Small intestine (tissue), 16 donors: ENCODE results near the gene GPM6B. TPM values are rescaled to one million over a fixed set of nuclear protein-coding genes. Genes with fewer than 3 reads are reported as not detected.

Experiments
- DNase-seq, 2 donors: peaks; one replicate each; pipeline versions ENCODE4 v3.0.0 to v3.0.0-alpha.2; 2013
- FAIRE-seq: peaks from 2 replicates; lab custom pipeline; 2012; peaks lifted over from hg19 to GRCh38; lab: Jason Lieb, UNC
- H3K27ac ChIP-seq, 3 donors: one replicate each; pipeline ENCODE4 v1.5.1; 2013; ENCODE audit warnings: low read length in 2 of 3, mild to moderate bottlenecking in 2 of 3, control low read depth in 1 of 3, inconsistent platforms in 1 of 3, low read depth in 1 of 3, moderate library complexity in 1 of 3
- H3K27me3 ChIP-seq, 3 donors: one replicate each; pipeline ENCODE4 v1.6.1; 2013; ENCODE audit warnings: low read length in 3 of 3, inconsistent platforms in 1 of 3; ENCODE audit not compliant: control insufficient read depth in 3 of 3, insufficient read depth in 3 of 3
- H3K36me3 ChIP-seq, 3 donors: one replicate each; pipeline ENCODE4 v1.6.1; 2013; ENCODE audit warnings: low read length in 3 of 3, inconsistent platforms in 1 of 3, low read depth in 1 of 3, mild to moderate bottlenecking in 1 of 3, moderate library complexity in 1 of 3; ENCODE audit not compliant: control insufficient read depth in 3 of 3, insufficient read depth in 2 of 3
- H3K4me1 ChIP-seq, 3 donors: one replicate each; pipeline ENCODE4 v1.6.1; 2013; ENCODE audit warnings: low read length in 2 of 3, inconsistent platforms in 1 of 3, low read depth in 1 of 3, mild to moderate bottlenecking in 1 of 3, moderate library complexity in 1 of 3; ENCODE audit not compliant: control insufficient read depth in 3 of 3, insufficient read depth in 2 of 3
- H3K4me3 ChIP-seq, 3 donors: one replicate each; pipeline ENCODE4 v1.5.1; 2013; ENCODE audit warnings: low read length in 3 of 3, control low read depth in 1 of 3, inconsistent platforms in 1 of 3, low read depth in 1 of 3, mild to moderate bottlenecking in 1 of 3, moderate library complexity in 1 of 3
- H3K9me3 ChIP-seq, 2 donors: one replicate each; pipeline ENCODE4 v1.6.1; 2013; ENCODE audit warnings: low read depth in 1 of 2, low read length in 1 of 2; ENCODE audit not compliant: control insufficient read depth in 2 of 2, insufficient read depth in 1 of 2
- WGBS, 3 donors: extraction: QIAGEN DNeasy Blood & Tissue Kit; methylation state at CpG; one replicate each; pipeline ENCODE4 v1.1.7; 2013; 5-methylcytosine and 5-hydroxymethylcytosine counted together
- long read RNA-seq, 10 donors: transcript quantifications; one replicate each; lab custom pipeline, GENCODE V29; 2026
- polyA plus RNA-seq, 4 donors: library from polyadenylated mRNA; stranded (reverse) in 3 of 4; unstranded in 1 of 4; fragments of 200-250 nt in 3 of 4; fragments of 120-200 nt in 1 of 4; gene quantifications; one replicate each; pipeline versions ENCODE4 v1.2.1 to v1.2.3, GENCODE V29; 2013
- donor health status: healthy with polysubstance abuse.
- donor health status: control.
- donor health status: control.
- donor health status: Bipolar disorder and iron deficiency.
- donor health status: healthy.

The GPM6B gene, protein sequence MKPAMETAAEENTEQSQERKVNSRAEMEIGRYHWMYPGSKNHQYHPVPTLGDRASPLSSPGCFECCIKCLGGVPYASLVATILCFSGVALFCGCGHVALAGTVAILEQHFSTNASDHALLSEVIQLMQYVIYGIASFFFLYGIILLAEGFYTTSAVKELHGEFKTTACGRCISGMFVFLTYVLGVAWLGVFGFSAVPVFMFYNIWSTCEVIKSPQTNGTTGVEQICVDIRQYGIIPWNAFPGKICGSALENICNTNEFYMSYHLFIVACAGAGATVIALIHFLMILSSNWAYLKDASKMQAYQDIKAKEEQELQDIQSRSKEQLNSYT
- 1 to 10 TPM in 3 of 4 donors, under 1 TPM in 1; 0.54 to 4.9 (median 2.9) TPM for polyA plus RNA-seq
- long read RNA-seq, donor 1, partial matches to known transcripts: 0 of 3 reads
- long read RNA-seq, donor 1, other reads (novel, unspliced or antisense): 0 of 3 reads
- long read RNA-seq, donor 2: 0 reads
- long read RNA-seq, donor 3, partial matches to known transcripts: 0 of 2 reads
- long read RNA-seq, donor 3, other reads (novel, unspliced or antisense): 0 of 2 reads
- long read RNA-seq, donor 4, partial matches to known transcripts: 0 of 1 reads
- long read RNA-seq, donor 4, other reads (novel, unspliced or antisense): 0 of 1 reads
- long read RNA-seq, donor 5: 0 reads
- long read RNA-seq, donor 6: 0 reads
- long read RNA-seq, donor 7, transcript GPM6B-205 (7 exons, 3,957 nt): major isoform, 19 of 26 reads
- long read RNA-seq, donor 7, partial matches to known transcripts: 6 of 26 reads
- long read RNA-seq, donor 7, other reads (novel, unspliced or antisense): 0 of 26 reads
- long read RNA-seq, donor 8, partial matches to known transcripts: 0 of 2 reads
- long read RNA-seq, donor 8, other reads (novel, unspliced or antisense): 0 of 2 reads
- long read RNA-seq, donor 9, partial matches to known transcripts: 0 of 2 reads
- long read RNA-seq, donor 9, other reads (novel, unspliced or antisense): 0 of 2 reads
- long read RNA-seq, donor 10, transcript GPM6B-205 (7 exons, 3,957 nt): major isoform, 5 of 6 reads
- long read RNA-seq, donor 10, partial matches to known transcripts: 0 of 6 reads
- long read RNA-seq, donor 10, other reads (novel, unspliced or antisense): 0 of 6 reads

GRCh38 chrX:13816643-13817627 lies at the start of gene GPM6B:
Gene GPM6B (minus strand): TSS chrX:13817093. CDS start chrX:13816904, 189 bp downstream.
- Histone ChIP-seq H3K36me3 (no peaks in the 10 kb centered on the region), H3K27ac (no peak within 1 kb of the TSS), H3K4me1 (no peaks in the 10 kb centered on the region), H3K27me3 (peaks cover 0 to 4% (median 3%) of the 10 kb centered on the region in 3 donors), H3K9me3 (no peaks in the 10 kb centered on the region), H3K4me3 (no peak within 1 kb of the TSS)
- FAIRE-seq (no peak), DNase-seq (no peak)
- WGBS, 3 donors: 26 to 49% (median 33%) methylated on average over 18 to 19 of the region's 19 CpGs

- WGBS, 3 donors: 64 to 69% (median 68%) methylated on average over 7 of the region's 7 CpGs
Observed at GRCh38 chrX:13864264-13864663, 47.4 kb upstream of the GPM6B start.

GRCh38 chrX:13863324-13863723 lies 46.4 kb upstream of the GPM6B start:
- no peak overlapping the region for H3K27ac ChIP-seq
- 54 to 68% (median 66%) methylated on average over 3 of the region's 3 CpGs for WGBS, 3 donors
- no peak for FAIRE-seq
- H3K4me1 ChIP-seq: no peaks in the 10 kb centered on the region
- no peaks in the 10 kb centered on the region for H3K9me3 ChIP-seq
- no peak overlapping the region for H3K4me3 ChIP-seq
- H3K27me3 ChIP-seq: no peaks in the 10 kb centered on the region
- DNase-seq: no peak
- no peaks in the 10 kb centered on the region for H3K36me3 ChIP-seq

More at GRCh38 chrX:13864264-13864663, 47.4 kb upstream of the GPM6B start:
- H3K27ac ChIP-seq: no peak overlapping the region
- FAIRE-seq (no peak), DNase-seq (no peak)
- H3K9me3 ChIP-seq: no peaks in the 10 kb centered on the region
- H3K4me1 ChIP-seq: no peaks in the 10 kb centered on the region
- no peak overlapping the region for H3K4me3 ChIP-seq
- no peaks in the 10 kb centered on the region for H3K27me3 ChIP-seq
- H3K36me3 ChIP-seq: no peaks in the 10 kb centered on the region

GRCh38 chrX:13859724-13860123 lies 42.8 kb upstream of the GPM6B start:
- Histone ChIP-seq H3K27me3 (no peaks in the 10 kb centered on the region), H3K27ac (no peak overlapping the region), H3K36me3 (no peaks in the 10 kb centered on the region), H3K9me3 (no peaks in the 10 kb centered on the region), H3K4me1 (no peaks in the 10 kb centered on the region), H3K4me3 (no peak overlapping the region)
- WGBS, 3 donors: 67 to 75% (median 67%) methylated on average over 1 of the region's 1 CpG
- DNase-seq (no peak), FAIRE-seq (no peak)

DNA sequence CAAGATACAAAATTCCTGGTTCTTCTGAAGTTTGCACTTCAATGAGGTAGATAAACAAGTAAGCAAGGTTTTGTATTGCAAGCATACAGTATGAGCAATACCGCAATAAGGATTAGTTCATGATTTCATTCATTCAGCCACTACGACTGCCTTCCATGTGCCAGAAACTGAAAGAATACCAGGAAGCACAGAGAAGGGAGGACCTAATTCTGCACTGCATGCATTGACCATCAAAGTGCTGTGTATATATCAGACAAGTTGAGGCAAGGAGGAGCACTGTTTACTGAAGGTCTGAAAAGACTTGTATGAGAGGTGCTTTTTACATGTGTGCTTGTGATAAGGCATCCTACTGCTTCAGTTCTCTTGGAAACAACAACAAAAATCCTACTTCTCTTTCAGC lies 40.9 kb upstream of the GPM6B start:
- H3K36me3 ChIP-seq: no peaks in the 10 kb centered on the region
- no peak overlapping the region for H3K27ac ChIP-seq
- no peaks in the 10 kb centered on the region for H3K9me3 ChIP-seq
- DNase-seq (no peak), FAIRE-seq (no peak)
- H3K4me1 ChIP-seq: no peaks in the 10 kb centered on the region
- no peak overlapping the region for H3K4me3 ChIP-seq
- peaks cover 0 to 2% (median 0%) of the 10 kb centered on the region in 3 donors for H3K27me3 ChIP-seq
- 77 to 85% (median 80%) methylated on average over 2 of the region's 2 CpGs for WGBS, 3 donors

DNA sequence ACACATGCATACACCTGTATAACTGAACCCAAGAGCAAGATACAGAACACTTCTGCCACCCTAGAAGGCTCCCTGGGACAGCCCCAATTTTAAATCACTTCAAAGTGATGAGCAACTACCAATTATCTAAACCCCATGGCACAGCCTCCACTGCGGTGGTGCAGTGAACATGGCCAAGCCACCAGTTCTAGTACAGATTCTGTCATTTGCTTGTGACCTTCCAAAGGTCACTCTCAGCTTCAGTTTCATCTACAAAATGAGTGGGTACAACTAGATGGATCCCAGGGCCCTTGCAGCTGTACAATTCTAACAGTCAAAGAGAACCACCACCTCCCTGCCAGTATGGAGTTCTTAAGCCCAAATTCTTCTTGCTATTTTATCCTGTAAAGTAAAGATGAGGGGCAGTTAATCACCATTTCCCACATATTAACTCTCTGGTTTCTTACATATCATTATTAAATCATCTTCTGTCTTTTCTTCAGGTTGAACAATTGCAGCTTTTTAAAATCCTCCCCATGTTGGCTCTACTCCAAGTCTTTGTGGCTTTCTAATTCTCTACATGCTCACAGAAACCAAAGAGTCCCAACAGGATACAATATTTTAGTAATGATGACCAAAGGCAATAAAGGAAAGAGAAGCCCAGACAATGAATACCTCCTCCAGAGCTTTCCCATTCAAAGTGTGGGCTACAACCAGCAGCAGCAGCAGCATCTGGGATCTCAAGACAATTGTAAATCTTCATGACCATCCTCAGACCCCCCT lies 39.0 kb upstream of the GPM6B start:
- WGBS, 3 donors: 65 to 89% (median 80%) methylated on average over 1 of the region's 1 CpG
- H3K27ac ChIP-seq: no peak overlapping the region
- FAIRE-seq (no peak), DNase-seq (no peak)
- peaks cover 0 to 2% (median 0%) of the 10 kb centered on the region in 3 donors for H3K27me3 ChIP-seq
- no peaks in the 10 kb centered on the region for H3K36me3 ChIP-seq
- no peaks in the 10 kb centered on the region for H3K9me3 ChIP-seq
- no peak overlapping the region for H3K4me3 ChIP-seq
- H3K4me1 ChIP-seq: no peaks in the 10 kb centered on the region

GRCh38 chrX:13854003-13854402 lies 37.1 kb upstream of the GPM6B start:
- WGBS, 3 donors: 73 to 91% (median 83%) methylated on average over 2 of the region's 2 CpGs
- DNase-seq (no peak), FAIRE-seq (no peak)
- H3K27me3 ChIP-seq: peaks cover 0 to 2% (median 0%) of the 10 kb centered on the region in 3 donors
- no peaks in the 10 kb centered on the region for H3K4me1 ChIP-seq
- no peaks in the 10 kb centered on the region for H3K9me3 ChIP-seq
- no peak overlapping the region for H3K27ac ChIP-seq
- H3K36me3 ChIP-seq: no peaks in the 10 kb centered on the region
- H3K4me3 ChIP-seq: no peak overlapping the region
